WTC11 (cell line): ENCODE data around the gene OCA2. TPM values are rescaled to one million over a fixed set of nuclear protein-coding genes. Genes with fewer than 3 reads are reported as not detected.

Source experiments
- ATAC-seq: fragments of 200-7000 bp; cut with Tn5 transposase; 2 replicates; pipeline ENCODE4 v1.10.0; 2021; ENCODE audit warnings: mild to moderate bottlenecking, moderate library complexity
- CTCF ChIA-PET: fragments of 300-600 bp; sonication (Branson Sonifier 250); formaldehyde crosslinking; loops from one replicate; lab custom pipeline; 2021; ENCODE audit warnings: antibody characterized with exemption; lab: Charles Lee
- POLR2A ChIA-PET: fragments of 350-600 bp; sonication (Branson Sonifier 250); formaldehyde crosslinking; loops from one replicate; lab custom pipeline; 2021; ENCODE audit warnings: antibody characterized with exemption; lab: Charles Lee
- DNase-seq: peaks from one replicate; pipeline ENCODE4 v3.0.0; 2021; ENCODE audit warnings: low spot score
- H3K27ac Mint-ChIP-seq: 2 replicates; pipeline ENCODE4 v1.8.0; 2021; ENCODE audit warnings: mixed read lengths
- H3K27me3 Mint-ChIP-seq: 2 replicates; pipeline ENCODE4 v1.8.0; 2021; ENCODE audit warnings: low read depth, mild to moderate bottlenecking, moderate library complexity, mixed read lengths
- H3K36me3 Mint-ChIP-seq: 2 replicates; pipeline ENCODE4 v1.8.0; 2021; ENCODE audit warnings: mixed read lengths
- H3K4me1 Mint-ChIP-seq: 2 replicates; pipeline ENCODE4 v1.8.0; 2022; ENCODE audit warnings: mixed read lengths
- H3K4me3 Mint-ChIP-seq: 2 replicates; pipeline ENCODE4 v1.8.0; 2021; ENCODE audit warnings: mild to moderate bottlenecking, moderate library complexity, mixed read lengths
- H3K9me3 Mint-ChIP-seq: 2 replicates; pipeline ENCODE4 v1.8.0; 2021; ENCODE audit warnings: mixed read lengths
- AR ChIP-seq: fragments of 250-450 bp; sonication (Bioruptor Pico); IDR thresholded peaks from 2 replicates; pipeline ENCODE4 v1.9.0; 2021; ENCODE audit warnings: mild to moderate bottlenecking
- ATF3 ChIP-seq: sonication (generic); formaldehyde crosslinking; conservative IDR thresholded peaks from 2 replicates; pipeline ENCODE4 v1.8.1; 2022; ENCODE audit warnings: mild to moderate bottlenecking, missing genetic modification reagents
- CBFB ChIP-seq: sonication (generic); formaldehyde crosslinking; IDR thresholded peaks from 2 replicates; pipeline ENCODE4 v1.8.1; 2022; ENCODE audit warnings: mild to moderate bottlenecking, low read depth, missing genetic modification reagents
- CREB1 ChIP-seq: sonication (generic); formaldehyde crosslinking; IDR thresholded peaks from 2 replicates; pipeline ENCODE4 v1.8.0; 2023; ENCODE audit warnings: mild to moderate bottlenecking, missing genetic modification reagents
- CREM ChIP-seq: sonication (generic); formaldehyde crosslinking; IDR thresholded peaks from 2 replicates; pipeline ENCODE4 v1.8.1; 2022; ENCODE audit warnings: mild to moderate bottlenecking, missing genetic modification reagents, moderate library complexity
- ESRRA ChIP-seq: sonication (generic); formaldehyde crosslinking; IDR thresholded peaks from 2 replicates; pipeline ENCODE4 v1.8.1; 2022; ENCODE audit warnings: mild to moderate bottlenecking, missing genetic modification reagents, borderline replicate concordance
- FOXK1 ChIP-seq: sonication (generic); formaldehyde crosslinking; IDR thresholded peaks from 2 replicates; pipeline ENCODE4 v1.8.0; 2022; ENCODE audit warnings: mild to moderate bottlenecking, moderate library complexity, missing genetic modification reagents
- JAZF1 ChIP-seq: fragments of 250-450 bp; sonication (Bioruptor Pico); IDR thresholded peaks from 2 replicates; pipeline ENCODE4 v1.9.0; 2021; ENCODE audit warnings: moderate library complexity, mild to moderate bottlenecking, inconsistent platforms
- NFATC4 ChIP-seq: fragments of 250-450 bp; sonication (Bioruptor Pico); IDR thresholded peaks from 2 replicates; pipeline ENCODE4 v1.9.0; 2021; ENCODE audit warnings: mild to moderate bottlenecking
- NFE2L1 ChIP-seq: sonication (generic); formaldehyde crosslinking; IDR thresholded peaks from 2 replicates; pipeline ENCODE4 v1.8.1; 2023; ENCODE audit warnings: missing genetic modification reagents
- NFYB ChIP-seq: sonication (generic); formaldehyde crosslinking; conservative IDR thresholded peaks from 2 replicates; pipeline ENCODE4 v1.8.0; 2022; ENCODE audit warnings: low read depth, missing genetic modification reagents
- NR1H2 ChIP-seq: sonication (generic); formaldehyde crosslinking; IDR thresholded peaks from 2 replicates; pipeline ENCODE4 v1.9.0; 2021; ENCODE audit warnings: mild to moderate bottlenecking, moderate library complexity, missing genetic modification reagents
- PRDM15 ChIP-seq: sonication (generic); formaldehyde crosslinking; IDR thresholded peaks from 2 replicates; pipeline ENCODE4 v1.8.0; 2022; ENCODE audit warnings: missing genetic modification reagents
- SMAD3 ChIP-seq: sonication (generic); formaldehyde crosslinking; IDR thresholded peaks from 2 replicates; pipeline ENCODE4 v1.8.0; 2022; ENCODE audit warnings: missing genetic modification reagents, mild to moderate bottlenecking, borderline replicate concordance
- SOX15 ChIP-seq: fragments of 250-450 bp; sonication (Bioruptor Pico); IDR thresholded peaks from 2 replicates; pipeline ENCODE4 v1.9.0; 2021; ENCODE audit warnings: mild to moderate bottlenecking
- TP53 ChIP-seq: sonication (generic); formaldehyde crosslinking; IDR thresholded peaks from 2 replicates; pipeline ENCODE4 v1.8.1; 2023; ENCODE audit warnings: mild to moderate bottlenecking, missing genetic modification reagents
- USF2 ChIP-seq: sonication (generic); formaldehyde crosslinking; IDR thresholded peaks from 2 replicates; pipeline ENCODE4 v1.8.1; 2023; ENCODE audit warnings: mild to moderate bottlenecking, missing genetic modification reagents, moderate library complexity
- ZBTB21 ChIP-seq: sonication (generic); formaldehyde crosslinking; IDR thresholded peaks from 2 replicates; pipeline ENCODE4 v1.8.1; 2023; ENCODE audit warnings: mild to moderate bottlenecking, missing genetic modification reagents, borderline replicate concordance
- ZMAT4 ChIP-seq: fragments of 250-450 bp; sonication (Bioruptor Pico); IDR thresholded peaks from 2 replicates; pipeline ENCODE4 v1.9.0; 2021; ENCODE audit warnings: mild to moderate bottlenecking
- ZNF219 ChIP-seq: sonication (generic); formaldehyde crosslinking; IDR thresholded peaks from 2 replicates; pipeline ENCODE4 v1.8.0; 2023; ENCODE audit warnings: missing genetic modification reagents, mild to moderate bottlenecking, borderline replicate concordance
- ZNF263 ChIP-seq: sonication (generic); formaldehyde crosslinking; IDR thresholded peaks from 2 replicates; pipeline ENCODE4 v1.8.1; 2022; ENCODE audit warnings: low read depth, mild to moderate bottlenecking, moderate library complexity, missing genetic modification reagents
- total RNA-seq: library from RNA; stranded (reverse); gene quantifications from 3 replicates; pipeline ENCODE4 v1.2.3, GENCODE V29; 2021
- TF ChIP-seq, protein P1 (sequence below): sonication (generic); formaldehyde crosslinking; IDR thresholded peaks from 2 replicates; pipeline ENCODE4 v1.8.0; 2022; ENCODE audit warnings: mild to moderate bottlenecking, missing genetic modification reagents
- TF ChIP-seq, protein P2 (sequence below): fragments of 250-450 bp; sonication (Bioruptor Pico); IDR thresholded peaks from 2 replicates; pipeline ENCODE4 v2.1.2; 2022; ENCODE audit warnings: mild to moderate bottlenecking, moderate library complexity
- TF ChIP-seq, protein P3 (sequence below): sonication (generic); formaldehyde crosslinking; IDR thresholded peaks from 2 replicates; pipeline ENCODE4 v1.8.1; 2022; ENCODE audit warnings: mild to moderate bottlenecking, moderate library complexity, missing genetic modification reagents
- TF ChIP-seq, protein P4 (sequence below): sonication (generic); formaldehyde crosslinking; IDR thresholded peaks from 2 replicates; pipeline ENCODE4 v1.8.0; 2022; ENCODE audit warnings: mild to moderate bottlenecking, missing genetic modification reagents

Gene OCA2
- total RNA-seq, 1 experiment from 2014 or later, result 0.39 TPM

GRCh38 chr15:27762471-27762870, 336.6 kb downstream of the OCA2 start:
- Mint-ChIP-seq H3K27ac (no peak overlapping the region), H3K27me3 (peaks cover 5% of the 10 kb centered on the region; the same call in 1 of the 2 replicates), H3K4me3 (no peak overlapping the region), H3K36me3 (peaks cover 8% of the 10 kb centered on the region), H3K4me1 (peaks cover 20% of the 10 kb centered on the region), H3K9me3 (peaks cover 15% of the 10 kb centered on the region)
- ChIA-PET CTCF (no interaction called here), POLR2A (no interaction called here)
- no peak for ATAC-seq
- DNase-seq, result no peak
- no peak for TF ChIP-seq TP53 (CRISPR knock-in tag)
- no peak for TF ChIP-seq JAZF1
- no peak for TF ChIP-seq AR (CRISPR knock-in tag)
- no peak for TF ChIP-seq NFYB (CRISPR knock-in tag)
- no peak for TF ChIP-seq CREB1
- TF ChIP-seq, protein P1, sequence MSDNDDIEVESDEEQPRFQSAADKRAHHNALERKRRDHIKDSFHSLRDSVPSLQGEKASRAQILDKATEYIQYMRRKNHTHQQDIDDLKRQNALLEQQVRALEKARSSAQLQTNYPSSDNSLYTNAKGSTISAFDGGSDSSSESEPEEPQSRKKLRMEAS (CRISPR knock-in tag), result no peak
- TF ChIP-seq ZNF263 (CRISPR knock-in tag), result no peak
- no peak for TF ChIP-seq FOXK1 (CRISPR knock-in tag)
- TF ChIP-seq USF2 (CRISPR knock-in tag), result no peak
- TF ChIP-seq CBFB (CRISPR knock-in tag), result no peak
- TF ChIP-seq NR1H2 (CRISPR knock-in tag), result no peak
- TF ChIP-seq NFATC4 (CRISPR knock-in tag), result no peak
- no peak for TF ChIP-seq PRDM15 (CRISPR knock-in tag)
- TF ChIP-seq CREM (CRISPR knock-in tag), result no peak
- TF ChIP-seq ZNF219 (CRISPR knock-in tag), result no peak

DNA sequence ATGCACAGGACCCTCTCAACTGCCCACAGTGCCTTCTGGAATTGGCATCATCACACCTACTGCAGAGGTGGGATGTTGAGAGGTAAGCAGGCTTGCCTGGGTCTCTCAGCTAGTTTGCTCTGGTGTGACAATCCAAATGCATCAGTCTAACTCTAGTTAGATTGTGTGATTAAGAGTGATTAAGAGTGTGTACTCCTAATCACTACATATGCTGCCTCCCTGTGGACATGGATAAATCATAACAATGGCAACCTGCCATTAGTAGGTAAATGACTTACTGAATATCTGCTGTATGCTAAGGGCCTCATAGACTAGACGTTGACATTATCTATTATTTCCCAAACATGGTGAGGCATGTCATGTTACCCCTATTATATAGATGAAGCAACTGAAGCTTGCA, 342.1 kb downstream of the OCA2 start:
- H3K27me3 Mint-ChIP-seq, result no peaks in the 10 kb centered on the region
- DNase-seq, result no peak
- ChIA-PET POLR2A (no interaction called here), CTCF (no interaction called here)
- peaks cover 4% of the 10 kb centered on the region; the same call in 1 of the 2 replicates for H3K9me3 Mint-ChIP-seq
- H3K4me1 Mint-ChIP-seq, result peaks cover 6% of the 10 kb centered on the region
- no peak overlapping the region for H3K27ac Mint-ChIP-seq
- ATAC-seq, result no peak
- no peak overlapping the region for H3K4me3 Mint-ChIP-seq
- no peaks in the 10 kb centered on the region for H3K36me3 Mint-ChIP-seq
- TF ChIP-seq, protein P2, sequence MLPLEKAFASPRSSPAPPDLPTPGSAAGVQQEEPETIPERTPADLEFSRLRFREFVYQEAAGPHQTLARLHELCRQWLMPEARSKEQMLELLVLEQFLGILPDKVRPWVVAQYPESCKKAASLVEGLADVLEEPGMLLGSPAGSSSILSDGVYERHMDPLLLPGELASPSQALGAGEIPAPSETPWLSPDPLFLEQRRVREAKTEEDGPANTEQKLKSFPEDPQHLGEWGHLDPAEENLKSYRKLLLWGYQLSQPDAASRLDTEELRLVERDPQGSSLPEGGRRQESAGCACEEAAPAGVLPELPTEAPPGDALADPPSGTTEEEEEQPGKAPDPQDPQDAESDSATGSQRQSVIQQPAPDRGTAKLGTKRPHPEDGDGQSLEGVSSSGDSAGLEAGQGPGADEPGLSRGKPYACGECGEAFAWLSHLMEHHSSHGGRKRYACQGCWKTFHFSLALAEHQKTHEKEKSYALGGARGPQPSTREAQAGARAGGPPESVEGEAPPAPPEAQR, result no peak
- TF ChIP-seq NFE2L1, result no peak
- TF ChIP-seq SOX15, result no peak
- TF ChIP-seq, protein P3, sequence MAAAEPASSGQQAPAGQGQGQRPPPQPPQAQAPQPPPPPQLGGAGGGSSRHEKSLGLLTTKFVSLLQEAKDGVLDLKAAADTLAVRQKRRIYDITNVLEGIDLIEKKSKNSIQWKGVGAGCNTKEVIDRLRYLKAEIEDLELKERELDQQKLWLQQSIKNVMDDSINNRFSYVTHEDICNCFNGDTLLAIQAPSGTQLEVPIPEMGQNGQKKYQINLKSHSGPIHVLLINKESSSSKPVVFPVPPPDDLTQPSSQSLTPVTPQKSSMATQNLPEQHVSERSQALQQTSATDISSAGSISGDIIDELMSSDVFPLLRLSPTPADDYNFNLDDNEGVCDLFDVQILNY, result no peak
- no peak for TF ChIP-seq SMAD3
- TF ChIP-seq ATF3 (CRISPR knock-in tag), result no peak
- no peak for TF ChIP-seq ESRRA (CRISPR knock-in tag)
- no peak for TF ChIP-seq CREB1
- no peak for TF ChIP-seq ZMAT4 (CRISPR knock-in tag)
- no peak for TF ChIP-seq CBFB (CRISPR knock-in tag)
- TF ChIP-seq, protein P4, sequence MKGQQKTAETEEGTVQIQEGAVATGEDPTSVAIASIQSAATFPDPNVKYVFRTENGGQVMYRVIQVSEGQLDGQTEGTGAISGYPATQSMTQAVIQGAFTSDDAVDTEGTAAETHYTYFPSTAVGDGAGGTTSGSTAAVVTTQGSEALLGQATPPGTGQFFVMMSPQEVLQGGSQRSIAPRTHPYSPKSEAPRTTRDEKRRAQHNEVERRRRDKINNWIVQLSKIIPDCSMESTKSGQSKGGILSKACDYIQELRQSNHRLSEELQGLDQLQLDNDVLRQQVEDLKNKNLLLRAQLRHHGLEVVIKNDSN (CRISPR knock-in tag), result no peak
- TF ChIP-seq ZBTB21 (CRISPR knock-in tag), result no peak
